T-cell (primary cell): ENCODE results near the gene THAP4. TPM values are rescaled to one million over a fixed set of nuclear protein-coding genes. Genes with fewer than 3 reads are reported as not detected.

Source experiments
- ATAC-seq, 4 experiments: fragments of 200-7000 bp in 3 of 4; fragments of 150-1000 bp in 1 of 4; cut with Tn5 transposase; replicated peaks in 1 of 4; 1 replicate in 3 of 4; 2 replicates in 1 of 4; pipeline ENCODE4 v1.10.0; 2021; ENCODE audit warnings: moderate library complexity in 3 of 4, mild to moderate bottlenecking in 2 of 4, moderate number of reproducible peaks in 1 of 4
- CTCF ChIA-PET, 2 donors: fragments of 300-600 bp; sonication (Branson Sonifier 250); formaldehyde crosslinking; loops; one replicate each; lab custom pipeline; 2022; ENCODE audit warnings: antibody characterized with exemption in 2 of 2; lab: Charles Lee
- POLR2A ChIA-PET, 2 donors: fragments of 300-600 bp; sonication (Branson Sonifier 250); formaldehyde crosslinking; loops; one replicate each; lab custom pipeline; 2022; ENCODE audit warnings: antibody characterized with exemption in 2 of 2; lab: Charles Lee
- DNase-seq, 35 experiments: peaks; one replicate each; pipeline versions ENCODE4 v3.0.0 to v3.0.0-alpha.2; 2013 to 2023
- H3K27ac ChIP-seq: one replicate; pipeline ENCODE4 v1.5.1; 2013; ENCODE audit warnings: low read length
- H3K27me3 ChIP-seq, 2 experiments: replicated peaks in 1 of 2; 1 replicate in 1 of 2; 2 replicates in 1 of 2; pipeline versions ENCODE4 v1.6.1 to v1.7.0; 2013; ENCODE audit warnings: low read length in 1 of 2, mixed read lengths in 1 of 2; ENCODE audit not compliant: control insufficient read depth in 2 of 2, insufficient read depth in 2 of 2; ENCODE audit errors: extremely low read depth in 1 of 2
- H3K36me3 ChIP-seq, 2 donors: 1 replicate in 1 of 2; 2 replicates in 1 of 2; pipeline versions ENCODE4 v1.6.1 to v1.7.0; 2013; ENCODE audit warnings: low read length in 1 of 2; ENCODE audit not compliant: control insufficient read depth in 2 of 2, insufficient read depth in 1 of 2; ENCODE audit errors: extremely low read depth in 1 of 2
- H3K4me1 ChIP-seq, 2 experiments: 1 replicate in 1 of 2; 2 replicates in 1 of 2; pipeline versions ENCODE4 v1.6.1 to v1.7.0; 2013; ENCODE audit warnings: low read length in 2 of 2, mixed read lengths in 1 of 2; ENCODE audit not compliant: insufficient read depth in 2 of 2, control insufficient read depth in 1 of 2; ENCODE audit errors: extremely low read depth in 1 of 2
- H3K4me3 ChIP-seq, 2 donors: 1 replicate in 1 of 2; 2 replicates in 1 of 2; pipeline versions ENCODE4 v1.5.1 to v1.7.0; 2013; ENCODE audit warnings: mild to moderate bottlenecking in 2 of 2, low read length in 1 of 2, moderate library complexity in 1 of 2; ENCODE audit not compliant: control insufficient read depth in 1 of 2; ENCODE audit errors: extremely low read depth in 1 of 2
- H3K9me3 ChIP-seq: 2 replicates; pipeline ENCODE4 v1.7.0; 2013
- H3K27ac Mint-ChIP-seq, 2 donors: one replicate each; pipeline ENCODE4 v1.8.0; 2020 to 2021; ENCODE audit warnings: mild to moderate bottlenecking in 2 of 2, mixed read lengths in 2 of 2
- H3K27me3 Mint-ChIP-seq, 2 donors: one replicate each; pipeline ENCODE4 v1.8.0; 2021 to 2022; ENCODE audit warnings: mixed read lengths in 2 of 2
- H3K36me3 Mint-ChIP-seq: one replicate; pipeline ENCODE4 v1.8.0; 2021; ENCODE audit warnings: mixed read lengths
- H3K4me1 Mint-ChIP-seq, 3 donors: one replicate each; pipeline ENCODE4 v1.8.0; 2020 to 2022; ENCODE audit warnings: mixed read lengths in 3 of 3, mild to moderate bottlenecking in 1 of 3
- H3K4me3 Mint-ChIP-seq, 3 donors: one replicate each; pipeline ENCODE4 v1.8.0; 2020 to 2022; ENCODE audit warnings: mild to moderate bottlenecking in 3 of 3, mixed read lengths in 3 of 3, moderate library complexity in 3 of 3
- H3K9me3 Mint-ChIP-seq, 3 donors: one replicate each; pipeline ENCODE4 v1.8.0; 2020 to 2022; ENCODE audit warnings: mixed read lengths in 3 of 3
- WGBS: methylation state at CpG from one replicate; pipeline ENCODE4 v1.1.5; 2013; ENCODE audit warnings: missing lambda C conversion rate; ENCODE audit not compliant: insufficient coverage; 5-methylcytosine and 5-hydroxymethylcytosine counted together
- total RNA-seq, 35 experiments: library from RNA in 6 of 35; stranded (reverse) in 6 of 35; fragments of 120-200 nt in 1 of 35; gene quantifications; one replicate each; pipeline versions ENCODE4 v1.2.1 to v1.2.4 and lab custom pipeline; 2013 to 2026

The THAP4 gene
- total RNA-seq, 5 donors from 2014 or later (not counting 1 experiment from before 2014, with no cell fraction given), result 27.3 to 34.5 (median 29.7) TPM

DNA sequence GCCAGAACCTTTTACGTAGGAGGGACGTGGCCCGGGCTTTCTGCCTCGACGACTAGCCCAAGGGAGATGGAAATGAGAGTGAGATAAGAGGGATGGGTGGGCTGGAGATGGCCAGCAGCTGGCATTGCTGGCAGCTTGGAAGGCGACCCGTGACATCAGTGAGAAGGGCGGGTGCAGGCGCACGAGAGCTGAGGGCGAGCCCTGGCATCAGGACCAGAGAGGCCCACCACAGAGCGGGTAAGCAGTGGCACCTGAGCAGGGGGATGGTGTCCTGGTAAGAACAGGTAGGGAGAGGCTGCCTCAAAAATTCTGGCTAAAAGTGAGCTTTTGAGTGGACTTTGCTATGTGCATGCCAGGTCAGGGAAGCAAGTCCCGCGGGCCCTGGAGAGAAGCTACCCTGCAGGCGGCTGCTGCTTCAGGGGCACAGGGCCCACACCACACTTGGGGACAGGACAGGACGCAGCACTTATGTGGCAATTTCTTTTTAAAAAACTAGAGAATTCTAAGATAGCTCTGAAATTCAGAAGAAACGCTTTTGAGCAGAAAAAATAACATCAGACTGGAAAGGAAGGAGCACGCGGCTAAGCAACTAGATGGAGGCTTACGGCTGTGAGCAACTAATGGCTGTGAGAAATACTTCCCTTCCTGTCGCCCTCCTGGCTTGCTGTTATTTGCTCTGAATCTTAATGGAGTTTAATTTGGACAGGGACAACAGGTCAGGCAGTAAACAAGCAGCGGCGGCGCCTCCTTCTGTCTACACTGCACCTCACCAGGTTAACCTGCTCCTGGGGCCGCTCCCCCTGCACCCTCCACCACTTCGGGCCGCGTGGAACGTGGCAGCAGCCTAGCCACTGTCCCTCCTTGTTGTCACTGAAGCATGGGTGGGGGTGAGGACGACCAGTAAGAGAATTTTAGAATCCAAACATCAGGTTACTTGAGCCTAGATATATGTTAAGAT, 20.5 kb downstream of the THAP4 start:
- Mint-ChIP-seq H3K27me3 (no peaks in the 10 kb centered on the region), H3K27ac (peak overlapping the region; percentile 55 to 95)
- POLR2A ChIA-PET, result no interaction called here

DNA sequence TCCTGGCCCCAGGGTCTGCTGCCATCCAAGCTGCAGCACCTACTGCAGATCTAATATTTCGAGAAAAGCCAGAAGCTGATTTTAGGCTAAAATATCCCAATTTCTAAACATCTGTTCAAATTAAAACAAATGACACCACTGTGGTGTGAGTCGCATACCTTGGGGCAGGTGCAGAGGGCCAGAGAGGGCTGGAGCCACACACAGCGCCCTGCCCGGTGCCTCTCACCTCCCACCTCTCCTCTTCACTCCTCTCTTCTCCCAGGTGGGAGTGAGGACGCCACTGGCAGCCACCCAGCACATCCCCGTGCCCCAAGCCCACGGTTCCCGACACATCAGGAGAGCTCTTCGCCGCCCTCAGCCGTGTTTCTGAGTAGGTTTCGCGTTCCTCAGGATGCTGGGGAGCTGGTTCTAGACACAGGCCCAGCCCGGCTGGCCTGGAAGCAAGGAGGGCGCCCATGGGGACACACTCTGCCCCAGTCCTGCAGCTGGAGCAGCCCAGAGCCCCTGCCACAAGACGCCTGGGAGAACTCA, 21.4 kb downstream of the THAP4 start:
- H3K27ac ChIP-seq, result no peak overlapping the region
- ATAC-seq, result no peak
- H3K4me3 Mint-ChIP-seq, result peak overlapping the region; percentile 18 to 79 (median 67)
- peaks cover 0 to 5% of the 10 kb centered on the region in 2 donors for H3K36me3 ChIP-seq
- peaks cover 6% of the 10 kb centered on the region for H3K36me3 Mint-ChIP-seq
- H3K27ac Mint-ChIP-seq, result peak overlapping the region in 1 of 2 donors; percentile 55
- WGBS, result 96% methylated on average over 13 of the region's 16 CpGs
- peaks cover 33 to 59% (median 44%) of the 10 kb centered on the region in 3 donors for H3K4me1 Mint-ChIP-seq
- H3K9me3 ChIP-seq, result no peaks in the 10 kb centered on the region
- ChIA-PET CTCF (no interaction called here), POLR2A (no interaction called here)
- no peak for DNase-seq
- no peaks in the 10 kb centered on the region for H3K9me3 Mint-ChIP-seq
- H3K27me3 ChIP-seq, result no peaks in the 10 kb centered on the region
- no peak overlapping the region for H3K4me3 ChIP-seq
- peaks cover 8 to 31% of the 10 kb centered on the region in 2 experiments for H3K4me1 ChIP-seq
- H3K27me3 Mint-ChIP-seq, result no peaks in the 10 kb centered on the region

More for the DNA sequence above, 20.5 kb downstream of the THAP4 start:
- Histone ChIP-seq H3K4me3 (peak overlapping the region; percentile 58 to 59), H3K4me1 (peaks cover 8 to 25% of the 10 kb centered on the region in 2 experiments), H3K36me3 (peaks cover 0 to 5% of the 10 kb centered on the region in 2 donors), H3K27me3 (no peaks in the 10 kb centered on the region), H3K27ac (no peak overlapping the region), H3K9me3 (no peaks in the 10 kb centered on the region)
- CTCF ChIA-PET, result no interaction called here
- 98% methylated on average over 18 of the region's 30 CpGs for WGBS
- H3K4me3 Mint-ChIP-seq, result peak overlapping the region; percentile 67 to 86 (median 79)
- DNase-seq (no peak), ATAC-seq (no peak)
- peaks cover 31 to 61% (median 45%) of the 10 kb centered on the region in 3 donors for H3K4me1 Mint-ChIP-seq
- H3K36me3 Mint-ChIP-seq, result peaks cover 11% of the 10 kb centered on the region
- H3K9me3 Mint-ChIP-seq, result no peaks in the 10 kb centered on the region

DNA sequence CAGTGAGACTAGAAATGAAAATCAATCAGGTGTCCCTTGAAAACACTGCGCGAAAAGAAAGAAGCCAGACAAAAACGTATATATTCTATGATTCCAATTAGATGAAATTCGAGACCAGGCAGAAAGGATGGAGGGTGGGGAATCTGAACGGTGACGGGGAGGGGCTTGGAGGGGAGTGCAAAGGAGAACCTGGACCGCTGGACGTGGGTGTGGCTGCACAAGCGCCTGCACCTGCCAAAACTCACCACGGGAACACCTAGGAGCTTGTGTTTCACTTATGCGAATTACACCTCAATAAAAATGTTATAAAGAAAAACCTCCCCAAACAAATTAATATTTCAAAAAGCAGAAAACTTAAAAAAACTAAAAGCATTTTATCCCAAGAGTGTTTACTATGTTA, 21.9 kb downstream of the THAP4 start:
- H3K4me1 ChIP-seq, result peaks cover 8 to 34% of the 10 kb centered on the region in 2 experiments
- 93% methylated on average over 4 of the region's 11 CpGs for WGBS
- Mint-ChIP-seq H3K27ac (no peak overlapping the region), H3K4me1 (peaks cover 34 to 59% (median 44%) of the 10 kb centered on the region in 3 donors), H3K9me3 (no peaks in the 10 kb centered on the region), H3K4me3 (peak overlapping the region in 1 of 3 donors; percentile 22), H3K36me3 (peaks cover 6% of the 10 kb centered on the region), H3K27me3 (no peaks in the 10 kb centered on the region)
- peaks cover 0 to 5% of the 10 kb centered on the region in 2 donors for H3K36me3 ChIP-seq
- no peaks in the 10 kb centered on the region for H3K9me3 ChIP-seq
- ChIA-PET CTCF (no interaction called here), POLR2A (no interaction called here)
- ATAC-seq (no peak), DNase-seq (no peak)
- H3K27ac ChIP-seq, result no peak overlapping the region
- no peak overlapping the region for H3K4me3 ChIP-seq
- no peaks in the 10 kb centered on the region for H3K27me3 ChIP-seq

DNA sequence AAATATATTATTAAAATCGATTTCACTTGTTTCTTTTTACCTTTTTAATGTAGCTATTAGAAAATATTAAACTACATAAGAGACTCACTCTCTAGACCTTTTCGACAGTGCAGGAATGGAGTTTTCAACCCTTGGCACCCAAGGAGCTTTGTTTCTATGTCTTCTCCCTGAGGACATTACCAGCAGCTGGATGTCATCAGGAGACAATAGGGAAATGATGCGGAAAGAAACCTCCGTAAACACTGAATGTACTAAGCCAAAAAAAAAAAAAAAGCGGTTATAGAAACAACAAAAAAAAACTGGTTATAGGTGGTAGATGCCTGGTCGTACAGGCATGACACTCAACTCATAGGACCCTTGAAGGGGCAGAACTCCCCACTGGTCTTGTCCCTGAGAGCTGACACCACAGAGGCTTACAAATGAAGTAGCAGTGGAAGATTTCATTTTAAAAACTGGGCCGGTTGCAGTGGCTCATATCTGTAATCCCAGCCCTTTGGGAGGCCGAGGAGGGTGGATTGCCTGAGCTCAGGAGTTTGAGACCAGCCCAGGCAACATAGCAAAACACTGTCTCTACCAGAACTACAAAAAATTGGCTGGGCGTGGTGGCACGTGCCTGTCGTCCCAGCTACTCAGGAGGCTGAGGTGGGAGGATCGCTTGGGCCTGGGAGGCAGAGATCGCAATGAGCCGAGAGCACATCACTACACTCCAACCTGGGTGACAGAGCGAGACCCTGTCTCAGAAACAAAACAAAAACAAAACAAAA, 23.8 kb downstream of the THAP4 start:
- DNase-seq, result no peak
- no peak overlapping the region for H3K4me3 ChIP-seq
- no peak for ATAC-seq
- no peak overlapping the region for H3K27ac ChIP-seq
- peaks cover 8 to 45% of the 10 kb centered on the region in 2 experiments for H3K4me1 ChIP-seq
- no peaks in the 10 kb centered on the region for H3K27me3 Mint-ChIP-seq
- peaks cover 0 to 6% of the 10 kb centered on the region in 2 donors for H3K36me3 ChIP-seq
- H3K36me3 Mint-ChIP-seq, result peaks cover 3% of the 10 kb centered on the region
- no peaks in the 10 kb centered on the region for H3K27me3 ChIP-seq
- WGBS, result 100% methylated on average over 3 of the region's 15 CpGs
- H3K9me3 Mint-ChIP-seq, result no peaks in the 10 kb centered on the region
- H3K9me3 ChIP-seq, result no peaks in the 10 kb centered on the region
- H3K27ac Mint-ChIP-seq, result no peak overlapping the region
- ChIA-PET CTCF (interaction anchor here in 1 of 2 donors (0.7 kb wide), 1 partner anchor 464 kb away, joined by 6 read pairs; the partner anchor contains the start of gene PASK), POLR2A (interaction anchor here in 1 of 2 donors (0.7 kb wide), 1 partner anchor 15 kb away, joined by 6 read pairs; no protein-coding TSS in a partner anchor)
- peaks cover 41 to 58% (median 52%) of the 10 kb centered on the region in 3 donors for H3K4me1 Mint-ChIP-seq
- no peak overlapping the region for H3K4me3 Mint-ChIP-seq

DNA sequence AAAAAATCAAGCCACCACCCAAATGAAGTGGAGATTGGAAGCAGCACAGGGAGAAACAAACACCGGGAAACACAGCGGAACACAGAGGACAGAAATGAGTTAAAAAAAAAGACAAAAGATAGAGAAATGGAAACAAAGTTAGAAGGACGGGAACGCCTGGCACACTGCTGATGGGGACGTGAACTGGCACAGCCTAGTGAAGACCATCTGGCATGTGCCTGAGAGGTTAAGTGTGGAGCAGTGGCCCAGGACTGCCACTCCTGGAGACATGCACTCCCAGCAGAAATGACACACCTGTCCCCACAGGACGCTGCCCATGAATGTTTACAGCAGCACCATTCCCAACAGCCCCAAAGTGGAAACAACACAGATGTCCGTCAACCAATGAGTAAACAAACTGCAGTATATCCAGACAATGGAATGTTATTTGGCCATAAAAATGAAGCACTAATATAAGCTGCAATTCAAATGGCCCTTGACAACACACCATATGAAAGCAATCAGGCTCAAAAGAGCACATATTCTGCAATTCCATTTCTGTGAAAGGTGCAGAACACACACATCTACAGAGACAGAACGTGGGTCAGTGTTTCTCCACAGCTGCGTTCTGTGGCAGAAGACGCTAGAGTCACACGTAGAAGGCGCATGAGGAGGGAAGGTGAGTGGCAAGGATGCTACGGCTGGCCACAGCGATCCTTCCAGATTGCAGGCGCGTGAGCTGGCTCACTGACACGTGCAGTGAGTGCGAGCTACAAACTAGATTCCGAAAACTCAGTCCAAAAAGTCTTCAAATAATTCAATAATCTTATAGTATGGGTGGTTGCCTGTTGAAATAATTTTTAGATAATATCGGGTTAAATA, 24.6 kb downstream of the THAP4 start:
- peaks cover 33 to 50% (median 44%) of the 10 kb centered on the region in 3 donors for H3K4me1 Mint-ChIP-seq
- 95% methylated on average over 15 of the region's 20 CpGs for WGBS
- Histone ChIP-seq H3K36me3 (peaks cover 0 to 9% of the 10 kb centered on the region in 2 donors), H3K4me3 (no peak overlapping the region), H3K9me3 (no peaks in the 10 kb centered on the region), H3K27me3 (no peaks in the 10 kb centered on the region), H3K4me1 (peaks cover 4 to 38% of the 10 kb centered on the region in 2 experiments), H3K27ac (no peak overlapping the region)
- CTCF ChIA-PET, result interaction anchor here in 1 of 2 donors (0.7 kb wide), 1 partner anchor 463 kb away, joined by 6 read pairs; the partner anchor contains the start of gene PASK
- no peaks in the 10 kb centered on the region for H3K9me3 Mint-ChIP-seq
- no peaks in the 10 kb centered on the region for H3K27me3 Mint-ChIP-seq
- peaks cover 3% of the 10 kb centered on the region for H3K36me3 Mint-ChIP-seq
- POLR2A ChIA-PET, result interaction anchor here in 1 of 2 donors (0.7 kb wide), 1 partner anchor 16 kb away, joined by 6 read pairs; no protein-coding TSS in a partner anchor
- no peak for ATAC-seq
- no peak for DNase-seq
- H3K4me3 Mint-ChIP-seq, result no peak overlapping the region
- peak overlapping the region in 1 of 2 donors; percentile 48 for H3K27ac Mint-ChIP-seq
